ENCODE results near the gene SATL1.
"Not testable (repeated sequence)": the region's sequence is repeated elsewhere in the genome, so short reads cannot be mapped to it uniquely, and the experiment has no call there.

Gene SATL1

GRCh38 chrX:85243761-85244449 is at the start of gene SATL1, which contains the start of gene ZNF711:
TSS of gene SATL1 (minus strand) at chrX:85243779. CDS start at chrX:85108968, 134,811 bp downstream.
TSS of gene ZNF711 (plus strand) at chrX:85243991. CDS start at chrX:85247573, 3,582 bp downstream.
- DNase-seq (ENCODE audit: low read depth in 2 of 2) = no peak

- no peak for DNase-seq (ENCODE audit: low read depth in 2 of 2)
Observed at GRCh38 chrX:85288992-85289723, 45.6 kb upstream of the SATL1 start.

GRCh38 chrX:85285286-85285685 is 41.7 kb upstream of the SATL1 start:
- not testable (repeated sequence) for DNase-seq (ENCODE audit: low read depth in 2 of 2)

- no peak for DNase-seq (ENCODE audit: low read depth in 2 of 2)
Observed at GRCh38 chrX:85244450-85245211, 1.1 kb upstream of the SATL1 start.

GRCh38 chrX:85243155-85243554 is 424 bp downstream of the SATL1 start:
- no peak for DNase-seq (ENCODE audit: low read depth in 2 of 2)

- no peak for DNase-seq (ENCODE audit: low read depth in 2 of 2)
Observed at GRCh38 chrX:85223359-85223758, 20.2 kb downstream of the SATL1 start.

- no peak for DNase-seq (ENCODE audit: low read depth in 2 of 2)
Observed at GRCh38 chrX:85221361-85221760, 22.2 kb downstream of the SATL1 start.

GRCh38 chrX:85215946-85216345 is 27.6 kb downstream of the SATL1 start:
- DNase-seq (ENCODE audit: low read depth in 2 of 2) = no peak

- no peak for DNase-seq (ENCODE audit: low read depth in 2 of 2)
Observed at GRCh38 chrX:85213792-85214530, 29.6 kb downstream of the SATL1 start.

GRCh38 chrX:85203461-85203970 is 40.1 kb downstream of the SATL1 start:
- no peak for DNase-seq (ENCODE audit: low read depth in 2 of 2)

- DNase-seq (ENCODE audit: low read depth in 2 of 2) = no peak
Observed at GRCh38 chrX:85196319-85196718, 47.3 kb downstream of the SATL1 start.

GRCh38 chrX:85159644-85160043 is 83.9 kb downstream of the SATL1 start:
- DNase-seq (ENCODE audit: low read depth in 2 of 2) = no peak

- DNase-seq (ENCODE audit: low read depth in 2 of 2) = no peak
Observed at GRCh38 chrX:85140964-85141363, 102.6 kb downstream of the SATL1 start.

- no peak for DNase-seq (ENCODE audit: low read depth in 2 of 2)
Observed at GRCh38 chrX:85139422-85139821, 104.2 kb downstream of the SATL1 start.

- DNase-seq (ENCODE audit: low read depth in 2 of 2) = no peak
Observed at GRCh38 chrX:85136409-85136808, 107.2 kb downstream of the SATL1 start.

- no peak for DNase-seq (ENCODE audit: low read depth in 2 of 2)
Observed at GRCh38 chrX:85115252-85115651, 128.3 kb downstream of the SATL1 start.

GRCh38 chrX:85114776-85115175 is 128.8 kb downstream of the SATL1 start:
- no peak for DNase-seq (ENCODE audit: low read depth in 2 of 2)

GRCh38 chrX:85114171-85114570 is 129.4 kb downstream of the SATL1 start:
- no peak for DNase-seq (ENCODE audit: low read depth in 2 of 2)

GRCh38 chrX:85113746-85114145 is 129.8 kb downstream of the SATL1 start:
- no peak for DNase-seq (ENCODE audit: low read depth in 2 of 2)

- DNase-seq (ENCODE audit: low read depth in 2 of 2) = no peak
Observed at GRCh38 chrX:85112293-85112692, 131.3 kb downstream of the SATL1 start.

GRCh38 chrX:85111347-85111746 is 132.2 kb downstream of the SATL1 start:
- DNase-seq (ENCODE audit: low read depth in 2 of 2) = no peak

- no peak for DNase-seq (ENCODE audit: low read depth in 2 of 2)
Observed at GRCh38 chrX:85109235-85109634, 134.3 kb downstream of the SATL1 start.

Measured in stimulated activated CD8-positive, alpha-beta memory T cell treated with anti-CD3 and anti-CD28 coated beads, Interleukin-15, amount 100 ng/mL, for 4 hours (primary cell).